Measurements from ENCODE around the gene ELL.
"Not testable (repeated sequence)": the region's sequence is repeated elsewhere in the genome, so short reads cannot be mapped to it uniquely, and the experiment has no call there.

ELL gene

GRCh38 chr19:18541992-18542940 lies 20.4 kb upstream of the ELL start:
- Histone ChIP-seq H3K9ac (ENCODE audit: low read depth, low read length) (peak overlapping the region; percentile 65), H3K4me3 (ENCODE audit: low read depth, low read length) (peak overlapping the region; percentile 81), H3K36me3 (ENCODE audit: control insufficient read depth, insufficient read depth, low read length) (peaks cover 30% of the 10 kb centered on the region), H3K27me3 (ENCODE audit: control insufficient read depth, insufficient read depth, low read length) (no peaks in the 10 kb centered on the region), H3K4me1 (ENCODE audit: control insufficient read depth, insufficient read depth, low read length) (no peaks in the 10 kb centered on the region), H3K9me3 (ENCODE audit: control insufficient read depth, insufficient read depth, low read length) (no peaks in the 10 kb centered on the region)

GRCh38 chr19:18541258-18541991 lies 19.6 kb upstream of the ELL start:
- Histone ChIP-seq H3K9ac (ENCODE audit: low read depth, low read length) (no peak overlapping the region), H3K9me3 (ENCODE audit: control insufficient read depth, insufficient read depth, low read length) (no peaks in the 10 kb centered on the region), H3K4me1 (ENCODE audit: control insufficient read depth, insufficient read depth, low read length) (no peaks in the 10 kb centered on the region), H3K36me3 (ENCODE audit: control insufficient read depth, insufficient read depth, low read length) (peaks cover 37% of the 10 kb centered on the region), H3K27me3 (ENCODE audit: control insufficient read depth, insufficient read depth, low read length) (no peaks in the 10 kb centered on the region), H3K4me3 (ENCODE audit: low read depth, low read length) (no peak overlapping the region)

- H3K4me1 ChIP-seq (ENCODE audit: control insufficient read depth, insufficient read depth, low read length); H3K9me3 ChIP-seq (ENCODE audit: control insufficient read depth, insufficient read depth, low read length); H3K4me3 ChIP-seq (ENCODE audit: low read depth, low read length); H3K27me3 ChIP-seq (ENCODE audit: control insufficient read depth, insufficient read depth, low read length); H3K9ac ChIP-seq (ENCODE audit: low read depth, low read length): not testable (repeated sequence)
- H3K36me3 ChIP-seq (ENCODE audit: control insufficient read depth, insufficient read depth, low read length) = peaks cover 41% of the 10 kb centered on the region
These were observed 18.3 kb upstream of the ELL start for GRCh38 chr19:18540200-18540599.

DNA sequence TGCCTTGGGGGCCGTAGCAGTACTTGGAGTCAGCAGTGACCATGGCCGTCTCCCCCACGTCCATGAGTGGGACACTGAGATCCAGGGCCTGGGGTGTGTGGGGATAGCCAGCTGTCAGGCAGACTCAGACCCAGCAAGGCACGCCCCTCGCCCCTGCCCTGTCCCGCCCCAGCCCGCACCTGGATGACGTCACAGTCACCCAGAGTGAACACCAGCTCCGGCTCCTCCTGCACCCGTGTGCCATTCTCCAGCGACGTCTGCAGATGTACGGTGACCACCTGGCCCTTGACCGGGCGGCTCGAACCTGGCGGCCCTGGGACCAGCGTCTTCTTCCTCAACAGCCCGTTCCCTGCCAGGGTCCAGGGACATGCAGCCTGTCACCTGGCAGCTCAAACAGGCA lies 17.5 kb upstream of the ELL start:
- H3K4me1 ChIP-seq (ENCODE audit: control insufficient read depth, insufficient read depth, low read length) = no peaks in the 10 kb centered on the region
- no peaks in the 10 kb centered on the region for H3K27me3 ChIP-seq (ENCODE audit: control insufficient read depth, insufficient read depth, low read length)
- no peaks in the 10 kb centered on the region for H3K9me3 ChIP-seq (ENCODE audit: control insufficient read depth, insufficient read depth, low read length)
- peaks cover 46% of the 10 kb centered on the region for H3K36me3 ChIP-seq (ENCODE audit: control insufficient read depth, insufficient read depth, low read length)
- no peak overlapping the region for H3K9ac ChIP-seq (ENCODE audit: low read depth, low read length)
- H3K4me3 ChIP-seq (ENCODE audit: low read depth, low read length) = no peak overlapping the region

DNA sequence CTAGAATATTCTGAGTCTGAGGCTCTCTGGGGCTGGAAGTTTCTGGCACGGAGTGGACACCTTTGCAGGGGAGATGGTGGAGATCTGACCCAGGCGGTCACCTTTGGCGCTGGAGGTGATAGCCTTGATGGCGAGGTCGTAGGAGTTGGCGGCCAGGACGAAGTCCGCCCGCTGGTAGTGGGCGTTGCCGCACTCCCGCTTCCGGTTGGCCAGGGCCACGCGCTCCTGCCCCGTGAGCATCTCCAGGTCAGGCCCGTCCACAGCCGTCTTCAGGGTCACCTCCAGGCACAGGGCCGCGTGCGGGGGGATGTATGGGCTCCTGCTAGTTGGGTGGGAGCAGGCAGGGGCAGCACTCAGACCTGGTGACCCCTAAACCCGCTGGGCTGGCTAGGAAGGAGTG lies 16.2 kb upstream of the ELL start:
- no peak overlapping the region for H3K4me3 ChIP-seq (ENCODE audit: low read depth, low read length)
- H3K36me3 ChIP-seq (ENCODE audit: control insufficient read depth, insufficient read depth, low read length) = peaks cover 49% of the 10 kb centered on the region
- no peaks in the 10 kb centered on the region for H3K27me3 ChIP-seq (ENCODE audit: control insufficient read depth, insufficient read depth, low read length)
- H3K9ac ChIP-seq (ENCODE audit: low read depth, low read length) = no peak overlapping the region
- H3K9me3 ChIP-seq (ENCODE audit: control insufficient read depth, insufficient read depth, low read length) = no peaks in the 10 kb centered on the region
- no peaks in the 10 kb centered on the region for H3K4me1 ChIP-seq (ENCODE audit: control insufficient read depth, insufficient read depth, low read length)

DNA sequence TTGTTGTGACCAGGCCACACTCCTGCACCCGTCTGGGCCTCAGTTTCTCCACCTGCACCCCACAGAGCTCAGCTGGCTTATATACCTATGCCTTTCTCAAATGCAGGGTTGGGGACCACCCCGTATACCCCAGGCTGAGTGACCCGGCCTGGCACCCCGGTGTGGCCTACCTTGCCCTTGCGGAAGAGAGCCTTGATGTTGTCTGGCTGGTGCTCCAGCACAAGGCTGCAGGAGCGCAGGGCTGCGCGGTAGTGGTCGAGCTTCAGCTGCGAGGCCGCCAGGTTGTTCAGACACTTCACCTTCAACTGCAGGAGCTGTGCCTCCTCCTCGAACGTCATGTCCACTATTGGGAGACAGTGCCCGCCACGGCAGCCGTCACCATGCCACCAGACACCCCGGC lies 15.6 kb upstream of the ELL start:
- H3K4me3 ChIP-seq (ENCODE audit: low read depth, low read length) = no peak overlapping the region
- no peaks in the 10 kb centered on the region for H3K4me1 ChIP-seq (ENCODE audit: control insufficient read depth, insufficient read depth, low read length)
- no peak overlapping the region for H3K9ac ChIP-seq (ENCODE audit: low read depth, low read length)
- no peaks in the 10 kb centered on the region for H3K9me3 ChIP-seq (ENCODE audit: control insufficient read depth, insufficient read depth, low read length)
- H3K36me3 ChIP-seq (ENCODE audit: control insufficient read depth, insufficient read depth, low read length) = peaks cover 56% of the 10 kb centered on the region
- H3K27me3 ChIP-seq (ENCODE audit: control insufficient read depth, insufficient read depth, low read length) = no peaks in the 10 kb centered on the region

GRCh38 chr19:18536475-18536874 lies 14.6 kb upstream of the ELL start:
- H3K4me1 ChIP-seq (ENCODE audit: control insufficient read depth, insufficient read depth, low read length) = no peaks in the 10 kb centered on the region
- no peaks in the 10 kb centered on the region for H3K9me3 ChIP-seq (ENCODE audit: control insufficient read depth, insufficient read depth, low read length)
- H3K27me3 ChIP-seq (ENCODE audit: control insufficient read depth, insufficient read depth, low read length) = no peaks in the 10 kb centered on the region
- no peak overlapping the region for H3K4me3 ChIP-seq (ENCODE audit: low read depth, low read length)
- H3K9ac ChIP-seq (ENCODE audit: low read depth, low read length) = no peak overlapping the region
- peaks cover 61% of the 10 kb centered on the region for H3K36me3 ChIP-seq (ENCODE audit: control insufficient read depth, insufficient read depth, low read length)

- Histone ChIP-seq H3K9me3 (ENCODE audit: control insufficient read depth, insufficient read depth, low read length) (no peaks in the 10 kb centered on the region), H3K27me3 (ENCODE audit: control insufficient read depth, insufficient read depth, low read length) (no peaks in the 10 kb centered on the region), H3K4me1 (ENCODE audit: control insufficient read depth, insufficient read depth, low read length) (no peaks in the 10 kb centered on the region), H3K4me3 (ENCODE audit: low read depth, low read length) (no peak overlapping the region), H3K36me3 (ENCODE audit: control insufficient read depth, insufficient read depth, low read length) (peaks cover 43% of the 10 kb centered on the region), H3K9ac (ENCODE audit: low read depth, low read length) (no peak overlapping the region)
These were observed 11.2 kb upstream of the ELL start for GRCh38 chr19:18533058-18533457.

GRCh38 chr19:18532168-18532890 lies 10.5 kb upstream of the ELL start:
- Histone ChIP-seq H3K36me3 (ENCODE audit: control insufficient read depth, insufficient read depth, low read length) (peaks cover 37% of the 10 kb centered on the region), H3K4me1 (ENCODE audit: control insufficient read depth, insufficient read depth, low read length) (no peaks in the 10 kb centered on the region), H3K4me3 (ENCODE audit: low read depth, low read length) (no peak overlapping the region), H3K9me3 (ENCODE audit: control insufficient read depth, insufficient read depth, low read length) (no peaks in the 10 kb centered on the region), H3K27me3 (ENCODE audit: control insufficient read depth, insufficient read depth, low read length) (no peaks in the 10 kb centered on the region), H3K9ac (ENCODE audit: low read depth, low read length) (no peak overlapping the region)

DNA sequence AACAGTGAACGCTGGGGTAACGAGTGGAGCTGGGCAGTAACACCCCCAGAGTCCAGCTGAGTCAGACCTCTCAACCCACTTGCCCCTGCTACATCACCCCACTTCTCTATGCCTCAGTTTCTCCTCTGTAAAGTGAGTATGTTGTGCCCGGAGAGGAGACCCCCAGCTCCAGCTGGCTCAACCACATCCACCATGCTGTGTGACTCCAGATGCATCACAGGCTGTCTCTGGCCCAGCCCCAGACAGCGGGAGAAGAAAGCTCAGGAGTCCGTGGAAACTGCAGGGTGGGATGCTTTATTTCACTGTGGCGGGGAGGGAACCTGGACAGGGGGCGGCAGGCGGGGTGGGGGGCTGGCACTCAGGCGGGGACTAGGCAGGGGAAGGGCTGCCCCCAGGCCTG lies 9.6 kb upstream of the ELL start:
- Histone ChIP-seq H3K9ac (ENCODE audit: low read depth, low read length) (no peak overlapping the region), H3K36me3 (ENCODE audit: control insufficient read depth, insufficient read depth, low read length) (peaks cover 30% of the 10 kb centered on the region), H3K4me1 (ENCODE audit: control insufficient read depth, insufficient read depth, low read length) (no peaks in the 10 kb centered on the region), H3K27me3 (ENCODE audit: control insufficient read depth, insufficient read depth, low read length) (no peaks in the 10 kb centered on the region), H3K4me3 (ENCODE audit: low read depth, low read length) (no peak overlapping the region), H3K9me3 (ENCODE audit: control insufficient read depth, insufficient read depth, low read length) (no peaks in the 10 kb centered on the region)

DNA sequence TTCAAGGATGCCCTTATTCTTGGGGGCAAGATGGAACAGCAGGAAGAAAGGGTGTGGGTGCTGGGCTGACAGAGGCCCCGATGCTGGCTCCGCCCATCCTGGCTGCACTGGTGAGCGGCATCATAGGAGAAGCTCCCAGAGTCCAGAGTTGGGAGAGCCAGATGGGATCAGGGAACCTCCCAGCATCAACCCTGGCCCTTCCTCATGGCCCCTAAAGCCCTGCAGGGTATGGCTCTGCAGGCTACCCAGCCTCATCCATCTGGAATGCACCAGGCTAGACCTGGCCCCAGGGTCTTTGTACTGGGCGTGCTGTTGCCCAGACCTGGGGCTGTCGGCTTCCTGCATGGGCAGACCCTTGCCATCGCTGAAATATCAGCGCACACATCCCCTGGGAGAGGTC lies 7.9 kb upstream of the ELL start:
- Histone ChIP-seq H3K4me3 (ENCODE audit: low read depth, low read length) (no peak overlapping the region), H3K36me3 (ENCODE audit: control insufficient read depth, insufficient read depth, low read length) (peaks cover 22% of the 10 kb centered on the region), H3K27me3 (ENCODE audit: control insufficient read depth, insufficient read depth, low read length) (no peaks in the 10 kb centered on the region), H3K9me3 (ENCODE audit: control insufficient read depth, insufficient read depth, low read length) (no peaks in the 10 kb centered on the region), H3K4me1 (ENCODE audit: control insufficient read depth, insufficient read depth, low read length) (no peaks in the 10 kb centered on the region), H3K9ac (ENCODE audit: low read depth, low read length) (no peak overlapping the region)
